Measurements from ENCODE around the gene DEDD.

GRCh38 chr1:161082996-161083747, 49.3 kb downstream of the DEDD start:
- TF ChIP-seq FOXP4 (CRISPR knock-in tag; IDR thresholded peaks at IDR 0.05) (no peak), CTCF (IDR thresholded peaks at IDR 0.05) (no peak), ZNF671 (CRISPR knock-in tag; IDR thresholded peaks at IDR 0.05) (no peak), CREB1 (CRISPR knock-in tag; IDR thresholded peaks at IDR 0.05) (no peak), RELA (CRISPR knock-in tag; IDR thresholded peaks at IDR 0.05; ENCODE audit: borderline replicate concordance) (no peak), HMGXB4 (CRISPR knock-in tag; IDR thresholded peaks at IDR 0.05) (no peak), NR1H2 (CRISPR knock-in tag; IDR thresholded peaks at IDR 0.05) (no peak), FOXJ3 (CRISPR knock-in tag; IDR thresholded peaks at IDR 0.05; ENCODE audit: borderline replicate concordance) (no peak), FOXK1 (CRISPR knock-in tag; IDR thresholded peaks at IDR 0.05) (no peak), TP53 (CRISPR knock-in tag; IDR thresholded peaks at IDR 0.05) (no peak), SP1 (CRISPR knock-in tag; conservative IDR thresholded peaks at IDR 0.05) (no peak), NR3C1 (CRISPR knock-in tag; conservative IDR thresholded peaks at IDR 0.05; ENCODE audit: low read depth) (no peak)
- TF ChIP-seq, protein P1, sequence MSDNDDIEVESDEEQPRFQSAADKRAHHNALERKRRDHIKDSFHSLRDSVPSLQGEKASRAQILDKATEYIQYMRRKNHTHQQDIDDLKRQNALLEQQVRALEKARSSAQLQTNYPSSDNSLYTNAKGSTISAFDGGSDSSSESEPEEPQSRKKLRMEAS (CRISPR knock-in tag; IDR thresholded peaks at IDR 0.05) = no peak
- TF ChIP-seq, protein P2, sequence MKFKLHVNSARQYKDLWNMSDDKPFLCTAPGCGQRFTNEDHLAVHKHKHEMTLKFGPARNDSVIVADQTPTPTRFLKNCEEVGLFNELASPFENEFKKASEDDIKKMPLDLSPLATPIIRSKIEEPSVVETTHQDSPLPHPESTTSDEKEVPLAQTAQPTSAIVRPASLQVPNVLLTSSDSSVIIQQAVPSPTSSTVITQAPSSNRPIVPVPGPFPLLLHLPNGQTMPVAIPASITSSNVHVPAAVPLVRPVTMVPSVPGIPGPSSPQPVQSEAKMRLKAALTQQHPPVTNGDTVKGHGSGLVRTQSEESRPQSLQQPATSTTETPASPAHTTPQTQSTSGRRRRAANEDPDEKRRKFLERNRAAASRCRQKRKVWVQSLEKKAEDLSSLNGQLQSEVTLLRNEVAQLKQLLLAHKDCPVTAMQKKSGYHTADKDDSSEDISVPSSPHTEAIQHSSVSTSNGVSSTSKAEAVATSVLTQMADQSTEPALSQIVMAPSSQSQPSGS (CRISPR knock-in tag; IDR thresholded peaks at IDR 0.05; ENCODE audit: borderline replicate concordance, low read depth) = no peak

Data from WTC11 (cell line).